ENCODE data around the gene C19orf81.

The C19orf81 gene

GRCh38 chr19:50676625-50677197 lies 27.5 kb downstream of the C19orf81 start:
- no peak overlapping the region for H3K27ac Mint-ChIP-seq
- H3K27me3 Mint-ChIP-seq = peaks cover 72% of the 10 kb centered on the region
- DNase-seq = no peak

GRCh38 chr19:50677636-50678035 lies 28.4 kb downstream of the C19orf81 start:
- Mint-ChIP-seq H3K4me3 (no peak overlapping the region), H3K4me1 (ENCODE audit: low read depth) (peaks cover 4% of the 10 kb centered on the region), H3K27me3 (peaks cover 71% of the 10 kb centered on the region), H3K36me3 (ENCODE audit: low read depth) (no peaks in the 10 kb centered on the region), H3K9me3 (no peaks in the 10 kb centered on the region), H3K27ac (no peak overlapping the region)
- no peak for DNase-seq

More at GRCh38 chr19:50676625-50677197, 27.5 kb downstream of the C19orf81 start:
- Mint-ChIP-seq H3K36me3 (ENCODE audit: low read depth) (no peaks in the 10 kb centered on the region), H3K9me3 (no peaks in the 10 kb centered on the region), H3K4me1 (ENCODE audit: low read depth) (peaks cover 4% of the 10 kb centered on the region), H3K4me3 (no peak overlapping the region)

- Mint-ChIP-seq H3K27ac (no peak overlapping the region), H3K4me3 (no peak overlapping the region), H3K27me3 (peaks cover 65% of the 10 kb centered on the region), H3K9me3 (no peaks in the 10 kb centered on the region), H3K36me3 (ENCODE audit: low read depth) (no peaks in the 10 kb centered on the region), H3K4me1 (ENCODE audit: low read depth) (peaks cover 4% of the 10 kb centered on the region)
- no peak for DNase-seq
Measured at GRCh38 chr19:50678323-50678722, 29.1 kb downstream of the C19orf81 start.

- H3K4me3 Mint-ChIP-seq = no peak overlapping the region
- no peak overlapping the region for H3K27ac Mint-ChIP-seq
- peaks cover 4% of the 10 kb centered on the region for H3K4me1 Mint-ChIP-seq (ENCODE audit: low read depth)
- H3K9me3 Mint-ChIP-seq = no peaks in the 10 kb centered on the region
- H3K36me3 Mint-ChIP-seq (ENCODE audit: low read depth) = no peaks in the 10 kb centered on the region
- H3K27me3 Mint-ChIP-seq = peaks cover 61% of the 10 kb centered on the region
- DNase-seq = peak; percentile 86
Measured at GRCh38 chr19:50679177-50680125, 30.2 kb downstream of the C19orf81 start.

- DNase-seq = no peak
- Mint-ChIP-seq H3K4me1 (ENCODE audit: low read depth) (no peaks in the 10 kb centered on the region), H3K4me3 (no peak overlapping the region), H3K36me3 (ENCODE audit: low read depth) (no peaks in the 10 kb centered on the region), H3K27me3 (peaks cover 61% of the 10 kb centered on the region), H3K27ac (no peak overlapping the region), H3K9me3 (no peaks in the 10 kb centered on the region)
Measured at GRCh38 chr19:50686310-50687032, 37.2 kb downstream of the C19orf81 start.

GRCh38 chr19:50688766-50689165 lies 39.5 kb downstream of the C19orf81 start:
- Mint-ChIP-seq H3K27ac (no peak overlapping the region), H3K4me1 (ENCODE audit: low read depth) (no peaks in the 10 kb centered on the region), H3K27me3 (peaks cover 73% of the 10 kb centered on the region), H3K36me3 (ENCODE audit: low read depth) (no peaks in the 10 kb centered on the region), H3K9me3 (no peaks in the 10 kb centered on the region), H3K4me3 (no peak overlapping the region)
- DNase-seq = no peak

- no peaks in the 10 kb centered on the region for H3K9me3 Mint-ChIP-seq
- H3K27ac Mint-ChIP-seq = no peak overlapping the region
- H3K4me3 Mint-ChIP-seq = no peak overlapping the region
- H3K36me3 Mint-ChIP-seq (ENCODE audit: low read depth) = no peaks in the 10 kb centered on the region
- no peak for DNase-seq
- H3K4me1 Mint-ChIP-seq (ENCODE audit: low read depth) = peaks cover 2% of the 10 kb centered on the region
- peaks cover 68% of the 10 kb centered on the region for H3K27me3 Mint-ChIP-seq
Measured at GRCh38 chr19:50690439-50690838, 41.2 kb downstream of the C19orf81 start.

- Mint-ChIP-seq H3K4me3 (no peak overlapping the region), H3K36me3 (ENCODE audit: low read depth) (no peaks in the 10 kb centered on the region), H3K27ac (no peak overlapping the region), H3K27me3 (peaks cover 79% of the 10 kb centered on the region), H3K9me3 (no peaks in the 10 kb centered on the region), H3K4me1 (ENCODE audit: low read depth) (peaks cover 2% of the 10 kb centered on the region)
- no peak for DNase-seq
Measured at GRCh38 chr19:50693064-50693975, 44.1 kb downstream of the C19orf81 start.

GRCh38 chr19:50694815-50695145 lies 45.5 kb downstream of the C19orf81 start:
- peaks cover 82% of the 10 kb centered on the region for H3K27me3 Mint-ChIP-seq
- no peak overlapping the region for H3K4me3 Mint-ChIP-seq
- no peaks in the 10 kb centered on the region for H3K36me3 Mint-ChIP-seq (ENCODE audit: low read depth)
- peaks cover 2% of the 10 kb centered on the region for H3K4me1 Mint-ChIP-seq (ENCODE audit: low read depth)
- no peak for DNase-seq
- no peaks in the 10 kb centered on the region for H3K9me3 Mint-ChIP-seq
- H3K27ac Mint-ChIP-seq = no peak overlapping the region

GRCh38 chr19:50695251-50696093 lies 46.2 kb downstream of the C19orf81 start:
- H3K4me1 Mint-ChIP-seq (ENCODE audit: low read depth) = peaks cover 2% of the 10 kb centered on the region
- H3K27me3 Mint-ChIP-seq = peaks cover 83% of the 10 kb centered on the region
- no peaks in the 10 kb centered on the region for H3K36me3 Mint-ChIP-seq (ENCODE audit: low read depth)
- no peak overlapping the region for H3K27ac Mint-ChIP-seq
- peak; percentile 41 for DNase-seq
- H3K4me3 Mint-ChIP-seq = no peak overlapping the region
- H3K9me3 Mint-ChIP-seq = no peaks in the 10 kb centered on the region

- Mint-ChIP-seq H3K4me3 (no peak overlapping the region), H3K27me3 (peaks cover 82% of the 10 kb centered on the region), H3K4me1 (ENCODE audit: low read depth) (peaks cover 2% of the 10 kb centered on the region), H3K9me3 (no peaks in the 10 kb centered on the region), H3K36me3 (ENCODE audit: low read depth) (no peaks in the 10 kb centered on the region), H3K27ac (no peak overlapping the region)
- no peak for DNase-seq
Measured at GRCh38 chr19:50696094-50696483, 46.8 kb downstream of the C19orf81 start.

GRCh38 chr19:50697414-50698124 lies 48.3 kb downstream of the C19orf81 start:
- no peaks in the 10 kb centered on the region for H3K36me3 Mint-ChIP-seq (ENCODE audit: low read depth)
- H3K27ac Mint-ChIP-seq = no peak overlapping the region
- H3K27me3 Mint-ChIP-seq = peaks cover 80% of the 10 kb centered on the region
- no peaks in the 10 kb centered on the region for H3K9me3 Mint-ChIP-seq
- DNase-seq = no peak
- H3K4me3 Mint-ChIP-seq = no peak overlapping the region
- peaks cover 2% of the 10 kb centered on the region for H3K4me1 Mint-ChIP-seq (ENCODE audit: low read depth)

Data from activated T-cell treated with anti-CD3 and anti-CD28 coated beads, Interleukin-2, amount 50 U/mL, for 24 hours (primary cell).